CD4-positive, alpha-beta memory T cell (primary cell): ENCODE data around the gene LGSN. TPM values are rescaled to one million over a fixed set of nuclear protein-coding genes. Genes with fewer than 3 reads are reported as not detected.

ENCODE experiments used
- CTCF ChIA-PET: fragments of 350-600 bp; sonication (Branson Sonifier 250); formaldehyde crosslinking; loops from one replicate; lab custom pipeline; 2021; ENCODE audit warnings: inconsistent platforms; ENCODE audit not compliant: partially characterized antibody; lab: Charles Lee
- POLR2A ChIA-PET: fragments of 350-600 bp; sonication (Branson Sonifier 250); formaldehyde crosslinking; loops from one replicate; lab custom pipeline; 2021; ENCODE audit not compliant: partially characterized antibody; lab: Charles Lee
- DNase-seq, 5 donors: peaks; one replicate each; pipeline versions ENCODE4 v3.0.0 to v3.0.0-alpha.2; 2020 to 2022; ENCODE audit warnings: mixed read lengths in 1 of 5
- H3K27ac ChIP-seq: one replicate; pipeline ENCODE4 v1.7.0; 2013; ENCODE audit warnings: low read depth, low read length
- H3K27me3 ChIP-seq: 2 replicates; pipeline ENCODE4 v1.7.0; 2013; ENCODE audit warnings: mild to moderate bottlenecking, low read length, moderate library complexity; ENCODE audit not compliant: insufficient read depth
- H3K36me3 ChIP-seq: 2 replicates; pipeline ENCODE4 v1.7.0; 2013; ENCODE audit warnings: mild to moderate bottlenecking, low read length, moderate library complexity; ENCODE audit not compliant: insufficient read depth
- H3K4me1 ChIP-seq: 2 replicates; pipeline ENCODE4 v1.7.0; 2013; ENCODE audit warnings: mild to moderate bottlenecking, low read length, moderate library complexity; ENCODE audit not compliant: insufficient read depth
- H3K4me3 ChIP-seq, 2 donors: one replicate each; pipeline ENCODE4 v1.7.0; 2013; ENCODE audit warnings: low read length in 2 of 2, mild to moderate bottlenecking in 1 of 2
- H3K9me3 ChIP-seq, 2 donors: one replicate each; pipeline ENCODE4 v1.7.0; 2013; ENCODE audit warnings: low read length in 2 of 2, control low read depth in 1 of 2; ENCODE audit not compliant: control insufficient read depth in 1 of 2
- H3K27ac Mint-ChIP-seq, 7 donors: one replicate each; pipeline ENCODE4 v1.8.0; 2020 to 2021; ENCODE audit warnings: mixed read lengths in 7 of 7, mild to moderate bottlenecking in 6 of 7, inconsistent platforms in 3 of 7, moderate library complexity in 3 of 7
- H3K27me3 Mint-ChIP-seq, 2 donors: one replicate each; pipeline ENCODE4 v1.8.0; 2020 to 2021; ENCODE audit warnings: mixed read lengths in 2 of 2
- H3K36me3 Mint-ChIP-seq, 2 donors: one replicate each; pipeline ENCODE4 v1.8.0; 2020 to 2021; ENCODE audit warnings: mixed read lengths in 2 of 2, inconsistent platforms in 1 of 2, mild to moderate bottlenecking in 1 of 2
- H3K4me1 Mint-ChIP-seq, 4 donors: one replicate each; pipeline ENCODE4 v1.8.0; 2020 to 2021; ENCODE audit warnings: mixed read lengths in 4 of 4, mild to moderate bottlenecking in 1 of 4
- H3K4me3 Mint-ChIP-seq, 8 donors: one replicate each; pipeline ENCODE4 v1.8.0; 2020 to 2021; ENCODE audit warnings: mixed read lengths in 8 of 8, mild to moderate bottlenecking in 7 of 8, moderate library complexity in 6 of 8, inconsistent platforms in 3 of 8
- H3K9me3 Mint-ChIP-seq, 8 donors: one replicate each; pipeline ENCODE4 v1.8.0; 2020 to 2021; ENCODE audit warnings: mixed read lengths in 8 of 8, mild to moderate bottlenecking in 5 of 8, inconsistent platforms in 3 of 8, moderate library complexity in 1 of 8
- intact Hi-C: fragments of 100-400 bp; cut with micrococcal nuclease; formaldehyde crosslinking; loops from one replicate; pipeline ENCODE4 v1.15.1; 2023
- polyA plus RNA-seq, 2 donors: library from polyadenylated mRNA; unstranded; fragments of 300-500 nt; fragmentation: Illumina TruSeq; gene quantifications; one replicate each; pipeline ENCODE4 v1.2.3, GENCODE V29; 2021
- total RNA-seq, 2 experiments: library from RNA; stranded (reverse); gene quantifications; one replicate each; pipeline ENCODE4 v1.2.3, GENCODE V29; 2021

Gene LGSN
- total and polyA plus RNA-seq, 4 experiments from 2014 or later, result 0.15 TPM; not detected in 3

DNA sequence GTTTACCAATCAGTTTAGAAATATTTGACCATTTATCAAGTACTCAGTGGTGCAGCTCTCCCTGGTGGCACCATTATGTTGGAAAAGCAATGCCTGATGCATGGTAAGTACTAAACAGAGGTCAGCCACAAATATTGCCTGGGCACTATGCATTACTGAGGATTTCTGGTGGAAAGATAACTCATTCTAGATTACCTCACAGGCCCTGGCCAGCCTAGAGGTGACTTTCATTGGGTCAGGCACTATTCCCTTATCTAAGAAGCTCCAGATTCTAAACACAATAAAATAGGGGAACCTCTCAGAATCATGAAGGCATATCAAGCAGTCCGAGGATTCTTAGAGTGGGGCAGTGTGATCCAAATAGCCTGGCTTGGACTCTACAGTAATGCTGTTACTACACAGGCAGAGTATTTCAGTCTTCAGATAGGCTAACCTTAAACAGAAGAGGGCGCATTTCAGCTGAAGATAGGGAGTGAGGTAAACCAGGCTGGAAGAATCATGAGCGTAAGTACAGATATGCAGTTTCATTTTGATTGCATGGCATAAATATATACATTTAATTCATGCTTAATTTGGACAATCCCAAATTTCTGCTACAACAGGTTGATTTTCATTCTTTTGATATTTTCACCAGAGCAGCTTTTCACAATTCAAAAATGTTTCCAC is 12.1 kb downstream of the LGSN start:
- Mint-ChIP-seq H3K27me3 (peaks cover 0 to 2% of the 10 kb centered on the region in 2 donors), H3K9me3 (peaks cover 0 to 4% (median 0%) of the 10 kb centered on the region in 8 donors), H3K36me3 (no peaks in the 10 kb centered on the region), H3K4me3 (no peak overlapping the region), H3K4me1 (no peaks in the 10 kb centered on the region), H3K27ac (no peak overlapping the region)
- POLR2A ChIA-PET, result no interaction called here
- no peak for DNase-seq
- Histone ChIP-seq H3K36me3 (no peaks in the 10 kb centered on the region), H3K4me3 (no peak overlapping the region), H3K27ac (no peak overlapping the region), H3K27me3 (no peaks in the 10 kb centered on the region), H3K9me3 (no peaks in the 10 kb centered on the region), H3K4me1 (no peaks in the 10 kb centered on the region)
- intact Hi-C loops, result no loop called here
- CTCF ChIA-PET, result no interaction called here

DNA sequence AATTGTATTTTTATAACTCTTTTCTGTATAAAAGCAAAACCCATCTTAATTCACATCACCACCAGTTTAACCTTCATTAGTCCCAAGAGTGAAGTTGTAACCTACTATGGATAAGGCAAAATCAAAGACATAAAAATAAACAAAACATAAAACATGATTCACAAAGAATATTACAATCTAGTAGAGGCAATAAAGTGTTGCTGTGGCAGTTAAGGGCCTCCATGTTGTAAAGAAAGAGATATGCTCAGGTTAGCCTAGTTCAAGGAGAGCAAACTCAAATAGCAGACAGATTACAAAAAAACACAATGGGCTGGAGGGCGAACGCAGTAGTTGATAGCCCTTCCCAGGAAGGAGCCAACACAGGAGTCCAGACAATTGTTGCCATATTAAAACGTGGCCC is 13.4 kb downstream of the LGSN start:
- Histone ChIP-seq H3K27me3 (no peaks in the 10 kb centered on the region), H3K4me1 (no peaks in the 10 kb centered on the region), H3K4me3 (no peak overlapping the region), H3K36me3 (no peaks in the 10 kb centered on the region), H3K9me3 (no peaks in the 10 kb centered on the region), H3K27ac (no peak overlapping the region)
- no peak overlapping the region for H3K27ac Mint-ChIP-seq
- ChIA-PET POLR2A (no interaction called here), CTCF (no interaction called here)
- H3K9me3 Mint-ChIP-seq, result peaks cover 0 to 4% (median 0%) of the 10 kb centered on the region in 8 donors
- intact Hi-C loops, result no loop called here
- H3K27me3 Mint-ChIP-seq, result no peaks in the 10 kb centered on the region
- H3K36me3 Mint-ChIP-seq, result no peaks in the 10 kb centered on the region
- no peaks in the 10 kb centered on the region for H3K4me1 Mint-ChIP-seq
- no peak for DNase-seq
- H3K4me3 Mint-ChIP-seq, result no peak overlapping the region

DNA sequence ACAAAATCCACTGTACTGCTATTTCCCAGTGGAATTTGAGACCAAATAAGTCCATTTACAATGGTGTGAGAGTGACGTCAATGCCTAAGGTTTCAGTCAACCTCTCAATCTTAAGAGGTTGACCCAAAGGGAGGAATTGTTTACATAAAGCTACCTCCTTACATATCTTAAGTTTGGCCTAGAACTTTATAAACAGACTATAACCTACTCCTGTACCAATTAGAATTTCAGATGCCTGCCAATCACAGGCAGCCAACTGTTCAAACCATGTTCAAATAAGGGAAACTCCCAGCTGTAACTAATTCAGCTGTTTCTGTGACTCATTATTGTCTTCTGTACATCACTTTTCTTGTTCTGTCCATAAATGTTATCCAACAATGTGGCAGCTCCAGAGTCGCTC is 14.5 kb downstream of the LGSN start:
- peaks cover 0 to 4% (median 0%) of the 10 kb centered on the region in 8 donors for H3K9me3 Mint-ChIP-seq
- Histone ChIP-seq H3K4me3 (no peak overlapping the region), H3K27me3 (no peaks in the 10 kb centered on the region), H3K27ac (no peak overlapping the region), H3K9me3 (no peaks in the 10 kb centered on the region), H3K36me3 (no peaks in the 10 kb centered on the region), H3K4me1 (no peaks in the 10 kb centered on the region)
- ChIA-PET CTCF (no interaction called here), POLR2A (no interaction called here)
- no peak overlapping the region for H3K27ac Mint-ChIP-seq
- no peaks in the 10 kb centered on the region for H3K4me1 Mint-ChIP-seq
- H3K27me3 Mint-ChIP-seq, result no peaks in the 10 kb centered on the region
- no peak for DNase-seq
- intact Hi-C loops, result no loop called here
- H3K36me3 Mint-ChIP-seq, result no peaks in the 10 kb centered on the region
- no peak overlapping the region for H3K4me3 Mint-ChIP-seq

DNA sequence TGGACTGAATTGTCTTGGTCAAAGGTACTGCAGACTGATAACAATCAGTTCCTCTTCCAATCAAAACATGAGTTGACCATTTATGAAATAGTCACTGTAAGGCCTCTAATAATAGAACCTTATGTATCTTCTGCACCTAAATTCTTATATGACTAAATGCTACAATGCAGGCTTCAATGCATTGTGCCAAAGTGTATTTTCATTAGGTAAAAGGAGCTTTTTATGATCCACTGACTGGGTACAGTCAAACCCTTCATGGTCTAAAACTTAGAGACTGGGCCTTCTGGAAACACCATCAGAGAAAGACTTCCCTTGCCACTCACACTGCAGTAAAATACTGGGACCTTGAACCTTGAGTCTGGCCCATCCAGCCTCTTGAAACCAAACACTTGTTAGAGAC is 16.3 kb downstream of the LGSN start:
- Histone ChIP-seq H3K27ac (no peak overlapping the region), H3K9me3 (no peaks in the 10 kb centered on the region), H3K36me3 (no peaks in the 10 kb centered on the region), H3K27me3 (no peaks in the 10 kb centered on the region), H3K4me3 (no peak overlapping the region), H3K4me1 (no peaks in the 10 kb centered on the region)
- Mint-ChIP-seq H3K4me1 (no peaks in the 10 kb centered on the region), H3K36me3 (no peaks in the 10 kb centered on the region), H3K4me3 (no peak overlapping the region), H3K27ac (no peak overlapping the region), H3K9me3 (peaks cover 0 to 11% (median 1%) of the 10 kb centered on the region in 8 donors), H3K27me3 (no peaks in the 10 kb centered on the region)
- intact Hi-C loops, result no loop called here
- CTCF ChIA-PET, result no interaction called here
- DNase-seq, result no peak
- POLR2A ChIA-PET, result no interaction called here

DNA sequence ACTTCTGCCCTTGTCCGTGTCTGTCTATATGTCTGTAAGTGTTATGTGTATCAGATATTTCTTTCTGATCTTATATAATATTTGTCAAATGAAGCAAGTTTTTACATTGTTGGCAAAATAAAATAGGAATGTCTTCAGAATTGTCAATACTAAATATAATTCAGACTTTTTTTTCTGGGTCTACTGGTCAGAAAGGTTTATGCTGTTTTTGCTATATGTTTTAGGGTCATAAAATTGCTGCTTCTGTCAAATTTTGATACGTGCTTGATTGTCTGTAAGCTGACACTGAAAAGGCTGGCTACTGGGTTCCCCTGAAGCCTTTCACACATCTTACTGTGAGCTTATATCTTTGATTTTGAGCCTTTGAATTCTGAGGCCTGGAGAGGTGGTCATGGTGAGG is 20.1 kb downstream of the LGSN start:
- no peaks in the 10 kb centered on the region for H3K36me3 ChIP-seq
- intact Hi-C loops, result no loop called here
- H3K27me3 ChIP-seq, result no peaks in the 10 kb centered on the region
- Mint-ChIP-seq H3K27me3 (no peaks in the 10 kb centered on the region), H3K36me3 (no peaks in the 10 kb centered on the region), H3K9me3 (peaks cover 0 to 11% (median 0%) of the 10 kb centered on the region in 8 donors), H3K4me1 (no peaks in the 10 kb centered on the region), H3K4me3 (no peak overlapping the region), H3K27ac (no peak overlapping the region)
- ChIA-PET POLR2A (no interaction called here), CTCF (no interaction called here)
- DNase-seq, result no peak
- no peak overlapping the region for H3K27ac ChIP-seq
- no peaks in the 10 kb centered on the region for H3K4me1 ChIP-seq
- H3K9me3 ChIP-seq, result no peaks in the 10 kb centered on the region
- H3K4me3 ChIP-seq, result no peak overlapping the region

DNA sequence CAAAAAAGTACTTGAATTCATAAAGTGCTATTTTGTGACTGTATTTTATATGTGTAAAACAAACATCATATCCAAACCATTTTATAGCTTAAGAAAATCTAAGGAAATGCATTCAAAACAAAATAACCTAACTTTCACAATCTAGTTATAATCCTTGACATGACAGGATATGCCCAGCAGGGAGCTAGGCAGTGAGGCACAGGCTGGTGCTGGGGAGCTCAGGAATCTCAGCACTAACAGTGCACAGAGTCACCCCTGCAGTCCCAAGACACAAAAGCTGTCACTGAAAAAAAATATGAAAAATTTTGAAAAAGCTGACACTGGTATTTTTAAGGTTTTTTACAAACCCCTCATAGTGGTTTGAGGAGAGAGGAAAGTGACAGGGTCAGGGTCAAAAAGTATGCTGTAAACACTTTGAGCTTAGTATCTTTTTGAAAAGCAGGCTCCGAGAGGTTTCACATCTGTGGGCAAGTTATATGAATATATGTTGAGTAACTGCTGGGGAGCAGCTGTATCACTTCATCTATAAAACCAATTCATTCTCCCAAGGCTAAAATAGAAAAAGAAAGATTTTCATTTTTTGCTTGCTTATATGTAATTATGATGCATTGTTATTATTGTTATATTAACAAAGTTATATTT is 24.1 kb downstream of the LGSN start:
- no peaks in the 10 kb centered on the region for H3K4me1 Mint-ChIP-seq
- Histone ChIP-seq H3K27me3 (no peaks in the 10 kb centered on the region), H3K36me3 (no peaks in the 10 kb centered on the region), H3K4me3 (no peak overlapping the region), H3K9me3 (no peaks in the 10 kb centered on the region), H3K27ac (no peak overlapping the region), H3K4me1 (no peaks in the 10 kb centered on the region)
- no peaks in the 10 kb centered on the region for H3K36me3 Mint-ChIP-seq
- H3K27me3 Mint-ChIP-seq, result no peaks in the 10 kb centered on the region
- CTCF ChIA-PET, result no interaction called here
- DNase-seq, result no peak
- H3K4me3 Mint-ChIP-seq, result no peak overlapping the region
- POLR2A ChIA-PET, result no interaction called here
- intact Hi-C loops, result no loop called here
- no peak overlapping the region for H3K27ac Mint-ChIP-seq
- peaks cover 0 to 11% (median 0%) of the 10 kb centered on the region in 8 donors for H3K9me3 Mint-ChIP-seq

DNA sequence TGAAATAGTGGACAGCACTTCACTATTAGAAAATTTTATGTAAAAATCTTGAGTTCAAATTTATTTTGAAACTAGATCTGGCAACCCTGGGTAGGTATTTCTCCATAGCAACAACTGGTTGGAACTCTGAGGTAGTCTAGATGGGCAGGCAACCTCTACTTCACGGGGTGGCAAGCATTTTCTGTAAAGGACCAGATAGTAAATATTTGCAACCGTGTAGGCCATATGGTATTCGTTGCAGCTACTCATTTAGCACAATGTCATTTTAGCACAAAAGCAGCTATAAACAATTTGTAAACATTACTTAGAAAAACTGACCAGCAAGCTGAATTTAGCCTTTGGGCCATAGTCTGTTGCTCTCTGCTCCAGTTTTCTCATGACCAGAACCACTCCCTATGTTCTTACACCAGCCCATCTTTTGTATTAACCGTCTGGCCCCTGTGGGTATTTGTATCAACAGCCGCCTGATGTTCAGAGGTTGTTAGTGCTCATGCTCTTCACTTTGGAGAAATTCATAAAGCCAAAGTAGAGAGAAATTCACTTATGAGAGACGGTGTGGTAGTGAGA is 29.2 kb downstream of the LGSN start:
- Mint-ChIP-seq H3K27ac (no peak overlapping the region), H3K4me3 (no peak overlapping the region), H3K36me3 (no peaks in the 10 kb centered on the region), H3K27me3 (no peaks in the 10 kb centered on the region), H3K9me3 (no peaks in the 10 kb centered on the region), H3K4me1 (no peaks in the 10 kb centered on the region)
- H3K4me1 ChIP-seq, result no peaks in the 10 kb centered on the region
- intact Hi-C loops, result no loop called here
- H3K36me3 ChIP-seq, result no peaks in the 10 kb centered on the region
- DNase-seq, result no peak
- H3K27me3 ChIP-seq, result no peaks in the 10 kb centered on the region
- H3K27ac ChIP-seq, result no peak overlapping the region
- H3K4me3 ChIP-seq, result no peak overlapping the region
- POLR2A ChIA-PET, result no interaction called here
- H3K9me3 ChIP-seq, result no peaks in the 10 kb centered on the region
- CTCF ChIA-PET, result no interaction called here
